GM18499 (cell line): ENCODE results near the gene GPR153.

Experiments used
- ATAC-seq: cut with Tn5 transposase; IDR thresholded peaks from one replicate; pipeline ENCODE4 v1.9.1; 2021; ENCODE audit warnings: moderate number of reproducible peaks; ENCODE audit not compliant: insufficient read depth, unreplicated experiment

The GPR153 gene

DNA sequence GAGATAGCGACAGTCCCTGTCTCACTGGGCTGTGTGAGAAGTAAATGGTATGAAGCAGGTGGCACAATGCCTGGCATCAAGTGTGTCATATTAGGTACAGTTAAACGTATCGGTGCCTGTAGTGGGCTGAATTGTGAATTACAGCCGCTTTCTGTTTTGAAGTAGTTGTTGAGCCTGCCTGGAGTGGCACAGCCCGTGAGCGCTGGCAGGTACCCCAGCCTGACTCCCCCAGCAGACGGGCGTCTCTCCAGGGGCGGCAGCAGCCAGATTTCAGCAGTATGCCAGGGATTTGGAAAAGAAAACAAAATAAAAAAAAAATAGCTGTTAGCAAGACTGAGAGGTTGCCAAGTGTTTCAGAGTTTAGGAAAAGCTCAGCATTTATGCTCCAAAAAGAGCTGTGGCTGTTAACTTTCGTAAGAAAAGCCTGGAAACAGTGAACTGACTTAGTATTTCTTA is 26.6 kb upstream of the GPR153 start:
- no peak for ATAC-seq

- no peak for ATAC-seq
These were observed 26.1 kb upstream of the GPR153 start for GRCh38 chr1:6287029-6287428.

DNA sequence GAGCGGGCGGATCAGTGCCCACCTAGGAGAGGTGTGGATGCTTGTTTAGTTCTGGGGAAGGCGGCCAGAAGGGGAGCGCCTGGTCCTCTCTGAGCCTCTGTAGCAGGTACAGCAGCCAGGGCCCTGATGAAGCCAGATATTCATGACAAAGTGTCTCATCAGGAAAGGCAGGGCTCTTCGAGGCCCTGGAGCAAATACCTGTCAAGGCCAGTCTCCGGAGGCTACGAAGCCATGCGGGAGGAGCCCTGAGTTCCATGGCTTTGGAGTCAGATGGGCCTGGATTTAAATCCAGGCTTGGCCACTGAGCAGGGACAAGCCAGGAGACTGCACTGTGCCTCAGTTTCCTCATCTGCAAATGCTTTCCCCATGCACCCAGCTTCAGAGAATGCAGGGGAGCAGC is 25.4 kb upstream of the GPR153 start:
- ATAC-seq = no peak

GRCh38 chr1:6285336-6285735 is 24.4 kb upstream of the GPR153 start:
- ATAC-seq = no peak

- ATAC-seq = no peak
These were observed 21.8 kb upstream of the GPR153 start for GRCh38 chr1:6282577-6283270.

DNA sequence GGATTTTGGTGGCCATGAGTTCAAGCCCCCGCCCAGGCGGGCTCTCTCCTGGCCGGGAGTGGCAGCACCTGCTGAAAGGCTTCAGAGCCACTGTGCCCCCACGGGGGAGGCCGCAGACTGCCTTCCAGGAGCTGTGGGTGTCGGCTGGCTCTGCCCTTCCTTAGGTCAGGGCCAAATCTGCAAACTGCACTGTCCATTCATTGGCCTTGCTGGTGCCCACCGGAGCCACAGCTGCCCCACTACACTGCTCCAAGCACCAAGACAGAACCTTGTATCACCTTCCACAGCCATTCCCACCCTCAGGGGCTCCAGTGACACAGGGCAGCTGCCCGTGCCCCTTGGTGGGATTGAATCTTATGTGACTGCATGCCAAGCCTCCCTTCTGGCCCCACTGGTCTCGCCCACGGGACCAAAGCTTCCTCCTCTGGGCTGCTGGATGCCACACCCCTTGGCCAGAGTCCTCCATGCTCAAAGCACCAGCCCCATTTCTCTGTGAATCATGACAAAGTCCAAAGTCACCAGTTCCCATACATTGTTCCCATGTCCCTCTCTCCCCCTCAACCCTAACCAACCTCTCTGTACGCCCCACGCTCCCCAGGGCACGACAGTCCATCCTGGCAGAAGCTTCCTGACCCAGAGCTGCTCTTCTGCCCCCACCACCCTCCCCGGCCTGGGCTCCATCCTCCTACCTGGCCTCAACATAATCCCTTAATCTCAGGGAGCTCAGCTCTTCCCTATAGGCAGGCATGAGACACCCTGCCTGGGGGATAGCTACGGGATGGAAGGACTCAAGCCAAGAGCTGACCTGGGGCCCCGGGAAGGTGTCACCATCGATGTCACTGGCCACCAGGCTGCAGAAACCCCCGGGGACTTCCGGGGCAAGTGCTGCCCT is 20.9 kb upstream of the GPR153 start:
- ATAC-seq = no peak

DNA sequence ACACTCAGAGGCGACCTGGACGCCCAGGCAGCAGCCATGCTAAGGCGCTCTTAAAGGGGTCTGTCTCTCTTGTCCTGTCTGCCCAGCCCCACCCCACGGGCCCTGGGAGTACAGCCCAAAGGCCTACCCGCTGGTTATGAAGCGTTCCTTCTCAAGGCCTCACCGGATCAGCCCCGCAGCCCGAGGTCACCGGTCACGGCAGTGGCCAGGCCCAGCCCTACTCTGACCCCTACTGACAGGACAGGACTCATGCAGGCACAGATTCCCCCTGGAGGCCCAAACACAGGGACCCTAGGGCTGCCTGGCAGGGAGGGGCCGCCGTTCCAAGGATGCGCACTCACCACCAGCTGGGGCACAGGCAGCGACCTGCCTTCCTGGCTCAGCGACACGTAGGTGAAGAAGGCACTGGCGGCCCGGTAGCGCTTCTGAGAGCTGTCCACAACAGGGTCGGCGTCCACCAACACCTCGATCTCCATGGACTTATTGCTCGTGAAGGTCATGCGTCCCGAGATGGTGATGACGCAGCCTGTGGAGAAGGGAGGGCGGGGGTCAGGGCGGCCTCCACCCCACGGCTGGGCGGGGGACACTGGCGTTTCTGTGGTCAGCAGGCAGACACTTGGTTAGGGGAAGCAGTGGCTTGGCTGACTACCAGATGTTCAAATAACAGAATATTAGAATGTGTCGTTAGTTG is 20.0 kb upstream of the GPR153 start:
- ATAC-seq = no peak

DNA sequence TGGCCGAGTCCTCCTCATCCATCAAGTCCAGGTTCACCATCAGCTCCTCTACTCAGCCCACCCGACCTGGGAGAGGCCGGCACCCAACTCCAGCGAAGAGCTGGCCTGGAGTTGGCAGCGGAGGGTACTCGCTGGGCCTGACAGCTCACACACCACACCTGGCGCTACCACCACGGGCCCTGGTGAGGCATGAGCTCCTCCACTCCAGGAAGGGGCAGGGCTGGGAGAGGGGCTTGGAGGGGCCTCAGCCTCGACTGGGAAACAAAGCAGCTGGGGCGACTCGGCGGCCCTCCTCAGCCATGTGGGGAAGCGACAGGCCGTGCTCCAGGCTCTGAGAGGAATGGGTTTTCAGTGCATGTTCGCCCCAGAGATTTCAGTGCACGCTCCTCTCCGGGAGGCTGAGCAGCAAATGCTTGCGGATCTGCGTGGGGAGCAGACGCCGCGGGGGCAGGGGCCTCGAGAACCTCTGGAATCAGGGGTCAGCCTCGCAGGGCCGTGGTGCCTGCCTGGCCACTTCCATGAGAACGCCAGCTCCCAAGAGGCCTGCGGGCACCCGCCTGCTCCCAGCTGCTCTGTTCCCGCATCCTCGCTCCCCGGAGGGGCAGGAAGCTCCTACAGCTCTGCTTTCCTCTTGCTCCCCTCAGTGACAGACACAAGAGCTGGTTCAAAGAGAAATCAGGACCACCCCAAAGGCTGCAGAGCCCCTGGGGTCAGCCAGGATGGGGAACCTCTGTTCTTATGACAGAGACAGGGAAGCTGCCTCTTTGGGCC is 18.9 kb upstream of the GPR153 start:
- no peak for ATAC-seq

DNA sequence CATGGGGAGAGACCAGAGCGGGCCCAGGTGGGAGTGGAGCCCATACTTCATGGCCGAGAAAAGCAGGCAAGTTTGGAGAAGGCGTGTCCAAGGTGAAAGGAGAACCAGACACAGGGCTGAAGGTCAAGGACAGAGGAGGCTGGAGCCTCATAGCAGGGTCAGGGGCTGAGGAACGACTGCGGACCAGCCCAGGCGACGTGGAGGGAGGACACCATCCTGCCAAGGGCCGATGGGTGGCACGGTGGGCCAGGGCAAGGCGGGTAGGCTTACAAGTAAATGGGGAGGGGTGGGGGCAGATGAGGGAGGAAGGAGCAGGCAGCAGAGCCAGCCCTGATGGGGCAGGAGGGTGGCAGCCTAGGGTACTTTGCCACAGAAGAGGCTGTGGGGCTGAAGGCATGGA is 18.2 kb upstream of the GPR153 start:
- no peak for ATAC-seq

DNA sequence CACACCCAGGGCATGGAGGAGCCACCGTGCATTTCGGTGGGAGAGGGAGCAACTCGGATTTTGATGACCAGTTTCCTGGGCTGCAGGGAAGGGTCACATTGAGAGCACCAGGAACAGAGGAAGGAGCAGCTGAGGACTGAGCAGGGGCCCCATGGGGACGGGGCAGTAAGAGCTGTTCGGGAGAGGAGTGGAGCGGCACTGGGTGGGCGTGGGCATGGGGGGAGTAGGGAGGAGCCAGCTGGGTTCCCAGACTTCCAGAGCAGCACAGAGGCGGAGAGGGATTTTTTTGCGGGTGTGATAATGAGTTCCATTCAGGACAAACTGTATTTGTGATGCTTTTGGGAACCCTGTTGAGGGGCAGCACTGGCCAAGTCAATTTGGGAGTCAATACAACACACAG is 17.4 kb upstream of the GPR153 start:
- ATAC-seq = no peak

DNA sequence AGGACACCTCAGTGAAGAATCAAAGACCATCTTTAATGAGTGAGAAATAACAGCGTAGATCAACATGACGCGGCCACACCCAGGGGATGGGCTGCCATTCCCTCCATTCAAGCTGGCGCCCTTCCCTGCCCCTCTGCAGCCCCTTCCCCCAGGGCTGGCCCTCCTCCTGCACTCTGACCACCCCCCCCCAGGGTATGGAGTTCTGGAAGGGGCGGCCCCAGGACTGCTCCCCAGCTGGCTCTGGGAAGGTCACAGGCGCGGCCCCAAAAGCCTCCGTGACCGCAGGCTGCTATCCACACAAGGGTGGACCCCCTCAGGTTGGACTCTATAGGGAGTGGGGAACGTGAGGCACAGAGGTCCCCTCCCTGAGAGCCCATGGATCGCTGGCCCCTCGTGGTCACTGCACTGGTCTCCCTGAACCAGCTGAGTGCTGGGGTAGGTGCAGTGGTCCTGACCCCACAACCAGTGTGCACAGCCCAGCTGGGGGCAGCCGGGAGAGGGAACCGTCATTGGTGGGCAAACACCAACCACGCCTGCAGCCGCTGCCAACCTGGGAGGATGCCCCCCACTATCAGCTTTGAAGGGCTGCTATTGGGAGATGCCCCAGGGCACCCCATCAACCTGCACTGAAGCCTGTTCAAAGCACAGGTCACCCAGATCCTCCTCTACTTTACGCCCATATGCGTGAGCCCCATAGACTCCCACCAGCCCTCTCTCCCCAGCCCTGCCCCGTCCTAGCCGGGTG is 16.1 kb upstream of the GPR153 start:
- ATAC-seq = no peak

DNA sequence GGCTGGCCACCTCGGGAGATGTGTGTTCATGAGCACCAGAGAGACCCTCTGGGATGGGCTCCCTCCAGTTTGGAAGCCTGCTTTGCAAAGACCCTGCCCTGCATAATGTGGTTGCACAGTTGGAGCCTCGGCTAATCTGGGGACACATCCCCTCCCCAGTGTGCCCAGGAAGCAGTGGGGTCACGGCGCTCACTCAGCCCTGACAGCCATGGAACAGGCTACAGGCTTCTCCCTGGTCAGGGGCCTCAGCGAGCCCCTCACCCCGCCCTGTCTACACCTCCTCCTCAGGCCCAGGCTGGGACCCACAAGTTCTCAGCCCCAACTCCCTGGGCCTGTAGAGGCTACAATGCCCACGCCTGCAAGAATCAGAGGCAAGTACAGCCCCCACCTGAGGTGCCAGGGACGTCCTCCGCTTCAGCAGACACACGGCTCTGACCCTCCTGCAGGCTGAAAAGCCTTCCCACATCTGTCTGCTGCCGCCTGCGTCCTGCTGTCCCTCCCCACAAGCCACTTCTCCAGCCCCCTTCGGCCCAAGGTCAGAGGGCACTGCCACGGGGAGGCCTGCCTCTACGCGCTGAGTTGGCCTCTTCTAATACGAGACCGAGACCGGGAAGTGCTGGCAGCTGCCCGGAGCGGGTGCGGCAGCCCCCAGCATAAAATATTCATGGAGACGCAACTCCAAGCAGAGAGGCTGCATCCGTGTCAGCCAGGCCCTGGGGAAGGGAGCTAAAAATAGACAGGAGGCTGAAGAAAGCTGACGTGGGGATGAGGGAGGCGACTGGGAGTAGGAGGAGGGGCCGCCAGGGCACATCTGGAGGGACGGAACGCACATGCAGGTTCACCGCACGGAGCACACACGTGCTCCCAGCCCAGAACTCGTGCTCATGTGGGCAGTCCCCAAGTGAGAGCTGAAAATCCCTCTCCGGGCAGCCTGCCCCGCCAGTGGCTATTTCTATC is 15.2 kb upstream of the GPR153 start:
- no peak for ATAC-seq

DNA sequence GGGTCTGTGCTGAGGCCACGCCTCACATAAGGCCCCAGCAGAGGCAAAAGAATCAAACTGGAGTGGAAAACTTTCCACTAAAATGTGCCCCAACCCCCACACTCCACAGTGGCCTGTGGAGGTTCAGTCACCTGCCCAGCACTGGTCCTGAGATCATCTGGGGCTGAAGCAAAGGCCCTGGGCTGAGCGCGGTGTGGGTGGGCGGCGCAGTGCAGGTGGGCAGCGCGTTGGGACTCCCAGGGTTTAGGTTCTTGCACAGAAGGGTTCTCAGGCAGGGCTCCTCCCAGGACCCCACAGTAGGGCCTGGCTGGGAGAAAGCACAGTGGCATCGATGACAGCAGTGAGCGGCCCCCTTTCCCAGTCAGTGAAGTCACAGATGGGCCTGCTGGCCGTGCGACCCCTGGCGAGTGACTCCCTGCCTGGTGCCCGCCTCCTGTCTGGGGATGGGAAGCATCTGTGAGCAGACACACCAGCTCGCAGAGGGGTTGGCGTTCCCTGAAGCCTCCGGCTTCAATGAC is 13.8 kb upstream of the GPR153 start:
- ATAC-seq = no peak

GRCh38 chr1:6274102-6274501 is 13.2 kb upstream of the GPR153 start:
- ATAC-seq = no peak

GRCh38 chr1:6273380-6273891 is 12.5 kb upstream of the GPR153 start:
- no peak for ATAC-seq

GRCh38 chr1:6272868-6273267 is 12.0 kb upstream of the GPR153 start:
- no peak for ATAC-seq

- ATAC-seq = no peak
These were observed 11.6 kb upstream of the GPR153 start for GRCh38 chr1:6272452-6272851.

DNA sequence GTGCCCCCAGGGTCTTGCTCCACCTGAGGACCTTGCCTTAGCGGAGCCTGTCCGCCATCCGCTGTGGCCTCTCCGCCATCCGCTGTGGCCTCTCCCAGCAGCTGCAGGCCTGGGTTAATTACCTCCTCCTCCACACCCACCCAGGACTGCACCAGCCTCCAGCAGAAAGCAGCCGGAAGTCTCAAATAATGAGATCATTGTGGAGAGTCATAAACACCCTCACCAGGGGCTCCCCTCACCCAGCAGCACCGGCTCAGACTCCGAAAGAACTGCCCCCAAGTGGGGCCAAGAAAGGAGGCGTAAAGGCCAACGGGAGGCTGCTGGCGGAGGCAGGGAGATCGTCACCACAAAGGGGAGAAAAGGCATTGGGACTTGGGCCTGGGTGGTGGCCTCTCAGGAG is 10.7 kb upstream of the GPR153 start:
- no peak for ATAC-seq
